GM23248 (cell line): Measurements from ENCODE around the gene SERPINB8.

Experiments
- EZH2 ChIP-seq: fragments of 200-600 bp; sonication (generic); IDR thresholded peaks from 2 replicates; pipeline ENCODE4 v1.6.1; 2018; ENCODE audit warnings: antibody characterized with exemption, mild to moderate bottlenecking; ENCODE audit not compliant: insufficient read depth, poor library complexity, severe bottlenecking
- EZH2phosphoT487 ChIP-seq: fragments of 200-600 bp; sonication (generic); IDR thresholded peaks from 2 replicates; pipeline ENCODE4 v1.6.1; 2018; ENCODE audit warnings: antibody characterized with exemption, moderate library complexity, mild to moderate bottlenecking, low read depth; ENCODE audit not compliant: insufficient read depth

- TF ChIP-seq EZH2phosphoT487 (no peak), EZH2 (no peak)
Measured at GRCh38 chr18:63953811-63954210, 16.1 kb upstream of the SERPINB8 start.
